GM21529 (cell line): ENCODE results near the gene FOXP4.

Source experiments
- ATAC-seq: cut with Tn5 transposase; IDR thresholded peaks from one replicate; pipeline ENCODE4 v1.9.1; 2021; ENCODE audit not compliant: unreplicated experiment

The FOXP4 gene

DNA sequence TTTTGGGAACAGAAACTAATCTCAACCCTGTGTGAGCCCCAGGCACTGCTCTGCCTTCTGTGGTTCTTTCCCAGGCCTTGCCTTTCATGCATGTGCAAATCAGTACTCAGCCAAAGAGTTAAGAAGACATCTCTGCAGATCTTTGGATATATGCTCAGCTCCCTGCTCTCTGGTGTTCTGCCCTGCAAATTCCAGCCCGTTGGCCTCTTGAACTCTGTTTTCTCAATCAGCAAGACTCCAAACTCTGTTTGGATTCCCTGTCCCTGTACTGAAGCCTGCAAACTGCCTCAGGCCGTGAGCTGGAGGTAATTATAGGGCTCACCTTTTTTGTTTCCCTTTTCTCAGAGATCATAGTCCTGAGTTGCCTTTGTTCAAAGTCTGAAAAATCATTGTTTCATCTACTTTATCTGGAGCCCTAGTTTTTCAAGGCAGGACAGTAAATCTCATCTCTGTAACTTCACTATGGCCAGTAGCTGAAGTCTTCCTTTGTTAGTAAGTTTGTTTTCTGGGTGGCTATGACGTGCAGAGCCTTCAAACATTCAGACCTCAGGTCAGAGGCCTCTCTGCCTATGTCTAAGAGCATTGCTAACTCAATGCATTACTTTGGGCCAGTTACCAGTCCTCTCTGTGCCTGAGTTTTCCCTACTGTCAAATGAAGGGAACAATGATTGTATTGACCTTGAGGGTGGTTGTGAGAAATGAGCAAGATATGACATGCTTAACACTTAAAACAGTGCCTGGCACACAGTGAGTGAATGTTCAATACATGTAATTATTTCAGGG, 76.2 kb downstream of the FOXP4 start:
- no peak for ATAC-seq

DNA sequence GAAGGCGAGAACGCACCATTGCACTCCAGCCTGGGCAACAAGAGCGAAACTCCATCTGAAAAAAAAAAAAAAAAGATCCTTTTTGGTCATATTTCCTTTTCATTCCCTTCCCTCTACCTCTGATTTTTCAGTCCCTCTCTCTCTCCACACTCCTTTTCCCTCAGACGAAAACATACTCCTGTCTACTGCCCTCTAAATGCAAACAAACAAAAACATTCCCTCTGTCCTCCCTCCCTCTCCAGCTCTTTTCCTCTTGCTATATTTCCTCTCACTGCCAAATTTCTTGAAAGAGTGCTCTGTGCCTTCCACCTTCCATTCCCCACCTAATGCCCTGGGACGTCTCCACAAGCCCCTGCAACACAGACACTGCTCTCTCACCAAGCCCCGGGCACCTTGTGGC, 77.1 kb downstream of the FOXP4 start:
- no peak for ATAC-seq

DNA sequence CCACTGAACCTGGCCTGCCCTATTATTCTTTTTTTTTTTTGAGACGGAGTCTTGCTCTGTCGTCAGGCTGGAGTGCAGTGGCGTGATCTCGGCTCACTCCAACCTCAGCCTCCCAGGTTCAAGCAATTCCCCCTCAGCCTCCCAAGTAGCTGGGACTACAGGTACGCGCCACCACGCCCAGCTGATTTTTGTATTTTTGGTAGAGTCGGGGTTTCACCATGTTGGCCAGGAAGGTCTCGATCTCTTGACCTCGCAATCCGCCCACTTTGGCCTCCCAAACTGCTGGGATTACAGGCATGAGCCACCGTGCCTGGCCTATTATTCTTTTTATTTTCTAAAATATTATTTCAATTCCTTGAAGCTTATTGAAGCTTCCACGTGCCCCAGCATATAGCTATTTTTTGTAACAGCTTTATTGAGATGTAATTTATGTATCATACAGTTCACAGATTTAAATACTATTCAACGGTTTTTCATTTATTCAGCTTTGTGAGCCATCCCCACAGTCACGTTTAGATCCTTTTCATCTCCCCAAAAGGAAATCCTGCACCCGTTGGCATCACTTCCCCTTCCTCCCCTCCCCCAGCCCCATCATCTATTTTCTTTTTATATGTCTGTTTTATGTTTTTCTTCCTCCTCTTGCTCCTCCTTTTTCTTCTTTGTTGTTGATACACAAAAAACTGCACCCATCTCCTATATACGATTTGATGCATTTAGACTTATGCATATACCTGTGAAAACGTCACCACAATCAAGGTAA, 78.6 kb downstream of the FOXP4 start:
- no peak for ATAC-seq

DNA sequence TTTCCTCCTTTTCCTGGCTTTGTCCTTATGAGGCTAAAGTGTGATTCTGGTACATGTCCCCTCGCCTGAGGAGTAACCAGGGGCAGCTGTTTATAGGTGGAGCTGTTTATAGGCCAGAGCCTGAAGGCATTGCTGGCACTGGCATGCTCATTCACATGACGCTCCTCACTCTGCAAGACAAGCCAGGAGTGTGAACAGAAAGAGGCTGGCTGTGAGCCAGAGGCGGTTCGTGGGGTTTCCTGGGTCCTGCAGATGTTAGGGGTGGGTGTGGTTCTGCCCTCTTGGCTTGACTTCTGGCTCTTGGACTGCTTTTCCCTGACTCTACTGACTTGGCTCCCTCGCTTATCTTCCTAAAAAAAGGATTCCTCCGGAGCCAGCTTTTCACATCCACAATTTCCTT, 79.3 kb downstream of the FOXP4 start:
- ATAC-seq: no peak

DNA sequence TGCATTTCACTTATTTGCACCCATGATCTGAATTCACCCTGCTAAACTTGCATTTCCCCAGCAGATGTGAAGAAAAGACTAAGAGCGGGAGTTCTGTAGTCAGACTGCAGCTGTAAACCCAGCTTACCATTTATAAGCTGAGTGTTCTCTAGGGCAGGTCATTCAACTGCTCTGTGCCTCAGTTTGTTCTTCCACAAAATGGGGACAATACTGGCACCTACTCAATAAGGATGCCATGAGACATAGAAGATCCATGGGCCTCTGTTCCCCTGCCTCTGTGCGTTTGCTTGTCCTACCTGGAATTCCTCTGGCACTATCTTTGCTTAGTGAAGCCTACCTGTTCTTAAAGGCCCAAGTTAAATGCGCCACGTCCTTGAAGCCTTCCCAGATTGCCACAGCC, 79.8 kb downstream of the FOXP4 start:
- ATAC-seq: no peak

DNA sequence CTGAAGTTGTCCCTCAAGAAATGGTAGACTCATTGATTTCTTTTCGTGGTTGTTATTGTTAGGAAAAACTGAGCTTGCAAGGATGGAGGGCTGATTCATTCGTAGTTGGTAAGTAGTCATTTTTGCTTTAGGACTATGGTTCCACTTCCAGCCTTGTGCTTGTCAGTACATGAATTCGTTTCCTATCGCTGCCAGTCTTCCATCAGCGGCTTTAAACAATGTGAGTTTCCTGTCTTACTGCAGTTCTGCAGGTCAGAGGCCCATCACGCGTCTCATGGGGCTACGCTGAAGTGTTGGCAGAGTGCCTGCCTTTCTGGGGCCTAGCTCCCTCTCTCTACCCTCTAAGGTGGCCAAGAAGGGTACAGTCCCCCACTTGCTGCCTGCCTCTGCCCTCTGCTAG, 80.7 kb downstream of the FOXP4 start:
- no peak for ATAC-seq

DNA sequence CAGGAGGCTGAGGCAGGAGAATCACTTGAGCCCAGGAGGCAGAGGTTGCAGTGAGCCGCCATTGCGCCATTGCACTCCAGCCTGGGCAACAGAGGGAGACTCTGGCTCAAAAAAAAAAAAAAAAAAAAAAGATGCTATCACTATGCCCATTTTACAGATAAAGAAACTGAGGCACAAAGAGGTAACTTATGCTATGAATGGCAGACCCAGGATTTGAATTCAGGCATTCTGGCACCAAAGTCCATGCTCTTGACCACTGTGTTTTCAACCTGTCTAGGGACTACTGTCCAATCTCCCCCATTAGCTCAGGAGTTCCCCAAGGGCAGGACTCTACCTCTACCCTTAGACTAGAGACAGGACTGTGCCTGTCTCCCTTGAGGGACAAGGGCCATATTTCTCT, 82.9 kb downstream of the FOXP4 start:
- no peak for ATAC-seq

DNA sequence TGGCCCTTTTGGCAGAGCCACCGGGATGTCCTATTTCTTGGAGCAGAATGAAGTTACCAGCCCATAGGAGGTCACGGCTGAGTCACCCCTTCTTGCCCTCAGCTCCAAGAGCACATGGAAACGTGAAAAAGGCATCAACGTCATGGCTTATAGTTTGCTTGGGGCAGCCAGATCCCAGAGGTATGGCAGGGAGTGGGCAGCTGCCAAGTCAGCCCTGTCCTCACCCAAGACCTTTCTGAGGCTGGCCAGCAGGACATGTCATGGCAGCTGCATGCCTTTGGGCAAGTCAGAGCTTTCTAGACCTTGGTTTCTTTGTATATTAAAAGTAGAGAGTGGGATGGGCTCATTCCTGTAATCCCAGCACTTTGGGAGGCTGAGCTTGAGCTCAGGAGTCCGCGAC, 83.9 kb downstream of the FOXP4 start:
- no peak for ATAC-seq

DNA sequence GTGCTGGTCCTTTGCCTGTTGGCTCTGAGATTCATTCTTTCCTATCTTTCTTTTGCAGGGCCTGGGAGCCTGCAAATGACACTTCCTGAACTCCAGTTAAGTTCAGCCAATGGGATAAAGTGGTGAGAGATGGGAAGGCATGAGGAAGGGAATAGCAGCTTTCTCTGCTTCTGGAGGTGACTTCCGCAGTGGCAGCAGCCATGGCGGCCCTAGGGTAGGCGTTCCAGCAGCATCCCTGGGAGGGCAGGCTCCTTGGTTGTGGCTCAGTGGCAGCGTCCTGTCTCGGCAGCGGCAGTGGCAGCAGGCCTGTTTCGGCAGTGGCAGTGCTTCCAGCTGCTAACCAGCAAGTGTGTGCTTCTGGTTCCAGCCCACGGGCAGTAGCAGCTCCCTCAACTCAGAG, 84.8 kb downstream of the FOXP4 start:
- no peak for ATAC-seq

DNA sequence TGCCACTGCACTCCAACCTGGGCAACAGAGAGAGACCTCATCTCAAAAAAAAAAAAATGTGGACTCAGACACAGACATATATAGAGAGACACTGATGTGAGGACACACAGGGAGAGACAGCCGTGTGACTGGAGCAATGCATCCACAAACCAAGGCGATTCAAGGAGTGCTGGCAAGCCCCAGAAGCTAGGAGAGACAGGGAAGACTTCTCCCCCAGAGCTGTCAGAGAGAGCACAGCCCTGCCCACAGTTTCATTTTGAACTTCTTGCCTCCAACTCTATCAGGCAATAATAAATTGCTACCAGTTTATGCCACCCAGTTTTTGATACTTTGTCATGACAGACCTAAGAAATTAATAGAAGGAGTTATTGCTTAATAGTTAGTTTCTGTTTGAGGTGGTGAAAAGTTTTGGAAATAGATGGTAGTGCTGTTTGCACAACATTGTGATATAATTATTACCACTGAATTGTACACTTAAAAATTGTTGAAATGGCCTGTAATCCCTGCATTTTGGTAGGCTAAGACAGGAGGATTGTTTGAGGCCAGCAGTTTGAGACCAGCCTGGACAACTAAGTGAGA, 87.0 kb downstream of the FOXP4 start:
- no peak for ATAC-seq

DNA sequence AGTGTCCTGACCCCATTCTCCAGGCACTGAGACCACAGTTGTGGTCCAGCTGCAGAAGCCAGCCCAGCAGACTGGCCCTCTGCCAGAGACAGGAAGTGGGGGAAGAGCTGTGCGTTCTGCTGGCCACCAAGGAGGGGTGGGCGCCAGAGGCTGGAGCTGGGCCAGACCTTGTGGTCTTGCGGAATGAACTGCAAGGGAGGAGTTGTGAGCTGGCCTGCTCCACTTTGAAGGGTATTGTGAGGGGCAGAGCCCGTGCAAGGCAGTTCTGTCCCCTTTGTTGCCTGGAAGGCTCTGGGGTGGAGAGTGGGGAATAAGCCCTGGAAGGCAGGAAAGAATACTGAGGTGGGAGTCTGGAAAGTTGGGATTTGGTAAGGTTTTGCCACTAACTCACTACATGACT, 88.5 kb downstream of the FOXP4 start:
- ATAC-seq: no peak

DNA sequence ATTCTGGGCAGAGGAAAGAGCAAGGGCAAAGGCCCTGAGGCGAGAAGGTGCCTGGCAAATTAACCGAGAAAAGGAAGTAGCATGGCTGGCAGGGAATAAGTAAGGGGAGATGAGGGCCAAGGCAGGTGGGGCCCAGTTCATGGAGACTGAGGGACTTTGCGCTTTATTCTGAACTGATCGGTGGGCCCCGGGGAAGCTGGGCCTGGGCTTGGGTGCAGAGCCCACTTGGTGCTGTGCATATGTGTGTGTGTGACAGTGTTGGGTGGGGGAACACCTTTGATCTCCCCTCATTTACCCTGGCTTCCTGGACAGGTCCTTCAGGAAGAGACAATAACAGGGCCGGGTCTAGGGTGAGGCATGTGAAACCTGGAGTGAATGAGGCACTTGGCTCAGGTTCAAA, 89.2 kb downstream of the FOXP4 start:
- ATAC-seq: no peak

DNA sequence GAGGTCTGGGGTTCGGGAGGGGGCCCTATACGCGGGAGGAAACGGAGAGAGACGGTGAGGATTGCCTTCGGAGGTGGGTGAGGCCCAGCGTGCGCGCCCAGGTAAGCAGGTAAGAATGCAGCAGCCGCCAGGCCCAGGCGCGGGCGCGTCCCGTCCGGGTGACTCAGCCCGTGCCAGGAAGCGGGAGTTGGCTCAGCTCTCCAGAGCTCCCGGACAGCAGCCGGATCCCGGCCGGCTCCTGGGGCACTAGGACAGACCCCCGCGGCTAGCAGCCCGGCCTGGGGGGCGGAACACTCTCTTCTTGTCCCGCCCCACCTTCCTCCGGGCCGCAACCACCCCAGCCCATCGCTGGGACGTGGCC, 90.6 kb downstream of the FOXP4 start:
- no peak for ATAC-seq

DNA sequence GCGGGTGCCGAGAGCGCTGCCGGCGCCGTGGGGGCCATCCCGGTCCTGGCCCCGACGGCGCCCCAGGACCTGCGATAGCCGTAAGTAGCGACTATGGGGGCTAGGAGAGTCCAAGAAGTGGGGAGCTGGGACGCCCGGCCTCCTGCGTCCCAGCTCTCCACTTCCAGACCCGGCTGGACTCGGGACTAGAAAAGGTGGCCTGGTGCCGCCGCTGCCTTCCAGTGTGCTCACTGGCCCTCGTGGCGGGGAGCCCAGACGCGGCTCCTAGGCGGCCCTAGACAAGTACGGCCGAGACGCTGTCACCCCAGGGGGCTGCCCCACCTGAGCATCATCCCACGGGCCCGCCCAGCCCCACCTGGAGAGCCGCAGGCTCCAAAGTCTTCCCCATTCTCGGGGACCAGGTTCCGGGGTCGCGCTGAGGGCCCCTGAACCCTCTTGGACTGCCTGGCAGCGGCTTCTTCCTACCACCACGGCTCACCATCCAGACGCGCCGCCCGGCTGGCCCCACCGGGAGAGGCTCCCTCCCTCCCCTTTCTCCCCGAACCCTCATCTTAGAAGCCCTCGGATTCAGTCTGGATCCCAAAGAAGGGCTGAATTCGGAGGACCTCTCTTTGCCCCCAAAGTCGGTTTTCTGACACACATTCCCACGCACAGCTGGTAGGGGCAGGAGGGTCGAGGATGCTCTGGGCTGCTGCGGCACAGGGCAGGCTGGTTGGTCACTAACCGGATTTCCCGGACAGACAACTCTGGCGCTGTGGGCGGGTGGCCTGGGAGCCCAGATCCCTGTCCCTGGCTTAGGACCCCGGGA, 91.2 kb downstream of the FOXP4 start:
- no peak for ATAC-seq

DNA sequence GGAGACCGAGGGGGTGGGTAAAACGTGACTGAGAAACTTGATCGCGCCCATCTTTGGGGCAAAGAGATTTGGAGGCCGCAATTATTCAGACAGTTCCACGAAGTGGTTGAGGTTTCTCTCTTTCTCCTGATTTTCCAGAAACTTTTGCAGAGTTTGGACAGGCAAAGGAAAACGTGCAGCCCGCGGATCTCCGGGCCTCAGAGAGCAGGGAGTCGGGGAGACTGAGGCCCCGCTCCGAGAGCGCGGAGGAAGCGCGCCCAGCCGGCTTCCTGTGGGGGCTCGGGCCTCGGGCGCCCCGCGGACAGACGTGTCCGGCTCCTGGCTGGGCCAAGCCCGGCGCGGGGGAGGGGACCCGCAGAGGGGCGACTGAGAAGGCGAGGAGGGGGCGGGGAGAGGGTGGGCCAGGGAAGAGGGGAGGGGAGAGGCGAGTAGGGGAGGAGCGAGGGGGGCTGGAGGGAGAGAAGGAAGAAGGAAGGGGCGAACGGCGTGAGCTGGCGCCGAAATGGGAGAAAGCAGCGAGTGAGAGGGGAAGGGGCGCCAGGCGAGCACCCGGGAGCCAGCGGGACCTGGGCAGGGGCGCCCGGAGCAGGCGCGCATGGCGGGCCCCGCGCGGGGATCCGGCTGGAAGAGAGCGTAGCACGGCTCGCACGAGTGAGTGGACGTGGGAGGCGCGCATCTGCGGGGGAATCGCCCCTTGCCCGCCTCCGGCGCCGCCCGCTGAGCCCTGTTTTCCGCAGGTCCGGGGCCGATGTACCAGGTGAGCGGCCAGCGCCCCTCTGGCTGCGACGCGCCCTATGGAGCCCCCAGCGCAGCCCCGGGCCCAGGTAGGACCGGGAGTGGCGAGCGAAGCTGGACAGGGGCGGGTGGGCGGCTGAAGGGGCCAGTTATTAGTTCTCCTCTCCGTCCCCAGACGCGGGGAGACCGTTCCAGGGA, 92.1 kb downstream of the FOXP4 start, which contains the start of gene MDFI:
TSS of gene MDFI (plus strand) at position 467 of the 933 bp plus-strand sequence. CDS start at position 749, 282 bp downstream.
- no peak for ATAC-seq

DNA sequence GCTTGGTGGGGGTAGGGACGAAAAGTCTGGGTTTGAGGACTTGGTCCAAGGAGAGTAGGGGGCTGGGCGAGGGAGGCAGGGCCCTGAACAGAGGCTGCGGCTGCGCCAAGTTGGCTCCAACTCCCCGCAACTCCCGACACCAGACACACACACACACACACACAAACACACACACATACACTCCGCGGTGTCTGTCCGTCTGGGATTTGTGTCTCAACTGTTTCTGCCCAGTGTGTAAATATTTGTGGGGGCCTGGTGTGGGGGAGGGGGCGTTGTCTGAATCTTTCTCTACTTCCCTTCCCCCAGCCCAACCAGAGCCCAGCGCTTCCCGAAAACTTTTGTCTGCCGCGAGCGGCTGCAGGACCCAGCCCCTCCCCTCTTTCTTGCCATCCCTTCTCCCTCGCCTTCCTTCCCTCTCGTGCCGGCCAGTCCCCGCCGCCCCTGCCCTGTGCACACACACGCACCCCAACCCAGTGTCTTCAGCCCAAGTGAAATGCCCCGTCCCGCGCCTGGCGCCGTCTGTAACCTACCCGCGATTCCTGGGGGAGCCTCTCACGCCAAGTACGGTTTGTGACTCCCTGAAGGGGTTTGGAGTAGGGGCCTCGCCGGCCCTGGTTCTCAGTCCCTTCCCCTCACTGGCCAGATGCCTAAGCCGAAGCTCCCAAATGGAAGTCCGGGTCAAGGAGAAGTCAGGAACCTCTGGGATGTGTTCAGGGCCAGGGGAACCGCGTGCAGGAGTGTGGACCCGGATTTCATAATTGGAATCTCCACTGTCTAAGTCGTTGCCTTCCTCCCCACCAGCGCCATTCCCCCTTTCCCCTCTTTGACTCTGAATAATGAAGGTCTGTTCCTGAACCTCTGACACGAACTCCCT, 93.0 kb downstream of the FOXP4 start:
- ATAC-seq: no peak

DNA sequence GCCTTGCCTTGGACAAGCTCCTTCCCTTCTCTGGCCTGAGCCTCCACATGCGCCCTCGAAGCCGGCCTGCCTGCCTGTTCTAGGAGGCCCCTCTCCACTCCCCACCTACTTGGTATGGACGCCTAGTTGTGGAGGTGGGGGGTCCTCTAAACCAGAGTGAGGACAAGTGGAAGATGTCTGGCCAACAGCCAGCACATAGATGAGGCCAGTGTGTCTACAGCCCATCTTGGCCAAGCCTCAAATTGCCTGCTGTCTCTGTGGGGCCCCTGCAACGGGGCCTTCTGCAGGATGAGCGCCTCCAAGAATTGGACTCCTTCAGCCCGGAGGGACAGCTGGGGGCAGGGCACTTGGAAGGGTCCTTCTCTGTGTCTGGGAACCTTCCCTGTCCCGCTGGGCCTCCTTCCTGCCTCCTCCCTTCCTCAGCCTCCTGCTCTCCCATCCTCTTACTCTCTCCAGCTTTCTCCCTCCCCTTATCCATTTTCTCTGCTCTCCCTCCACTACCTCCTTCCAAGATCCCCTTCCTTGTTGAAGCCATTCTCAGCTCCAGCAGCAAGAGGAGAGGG, 93.7 kb downstream of the FOXP4 start:
- ATAC-seq: no peak

DNA sequence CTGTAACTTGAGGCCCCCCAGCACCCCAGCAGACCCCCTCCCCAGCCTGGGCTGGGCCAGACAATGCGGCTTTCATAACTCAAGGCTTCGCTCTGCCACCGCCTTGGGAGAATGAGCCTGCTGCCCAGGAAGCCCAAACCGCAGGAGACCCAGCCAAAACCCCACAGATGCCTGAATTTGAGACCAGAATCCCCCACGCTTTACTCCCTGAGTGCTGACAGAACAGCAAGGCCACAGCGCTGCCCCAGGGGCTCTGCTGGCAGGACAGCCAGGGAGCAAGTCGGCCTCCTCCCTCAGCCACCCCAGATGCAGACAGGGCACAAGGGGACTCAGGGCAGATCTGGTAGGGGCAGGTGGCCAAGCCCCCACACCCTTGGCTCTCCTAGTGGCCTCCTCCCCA, 94.2 kb downstream of the FOXP4 start:
- no peak for ATAC-seq

DNA sequence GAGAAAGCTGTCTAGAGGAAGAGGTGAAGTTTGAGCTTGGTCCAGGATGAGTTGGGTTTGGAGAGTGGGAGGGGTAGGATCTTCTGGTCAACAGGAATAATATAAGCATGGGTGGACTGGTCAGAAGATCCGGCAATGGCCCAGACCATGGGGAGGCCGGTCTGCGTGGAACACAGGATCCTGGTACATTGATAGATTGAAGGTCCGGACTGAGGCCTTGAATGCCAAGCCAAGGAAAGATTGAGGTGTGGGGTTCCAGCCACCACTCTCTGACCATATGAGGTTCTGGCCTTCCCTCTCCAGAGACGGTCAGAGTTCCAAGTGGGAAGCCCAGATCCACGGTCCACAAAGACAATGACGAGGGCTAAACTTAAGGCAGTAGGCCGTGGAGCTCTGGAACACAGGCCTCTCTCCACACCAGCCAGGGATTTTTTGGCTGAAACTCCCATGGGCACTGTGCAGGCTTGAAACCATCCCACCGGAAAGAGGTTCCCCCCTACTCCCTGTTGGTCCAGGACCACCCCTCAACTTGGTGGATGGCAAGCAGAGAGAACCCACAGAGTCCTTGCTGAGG, 95.3 kb downstream of the FOXP4 start:
- no peak for ATAC-seq
